ENCODE results near the gene SH3GLB2.
"Not testable (repeated sequence)": the region's sequence is repeated elsewhere in the genome, so short reads cannot be mapped to it uniquely, and the experiment has no call there.

The SH3GLB2 gene

DNA sequence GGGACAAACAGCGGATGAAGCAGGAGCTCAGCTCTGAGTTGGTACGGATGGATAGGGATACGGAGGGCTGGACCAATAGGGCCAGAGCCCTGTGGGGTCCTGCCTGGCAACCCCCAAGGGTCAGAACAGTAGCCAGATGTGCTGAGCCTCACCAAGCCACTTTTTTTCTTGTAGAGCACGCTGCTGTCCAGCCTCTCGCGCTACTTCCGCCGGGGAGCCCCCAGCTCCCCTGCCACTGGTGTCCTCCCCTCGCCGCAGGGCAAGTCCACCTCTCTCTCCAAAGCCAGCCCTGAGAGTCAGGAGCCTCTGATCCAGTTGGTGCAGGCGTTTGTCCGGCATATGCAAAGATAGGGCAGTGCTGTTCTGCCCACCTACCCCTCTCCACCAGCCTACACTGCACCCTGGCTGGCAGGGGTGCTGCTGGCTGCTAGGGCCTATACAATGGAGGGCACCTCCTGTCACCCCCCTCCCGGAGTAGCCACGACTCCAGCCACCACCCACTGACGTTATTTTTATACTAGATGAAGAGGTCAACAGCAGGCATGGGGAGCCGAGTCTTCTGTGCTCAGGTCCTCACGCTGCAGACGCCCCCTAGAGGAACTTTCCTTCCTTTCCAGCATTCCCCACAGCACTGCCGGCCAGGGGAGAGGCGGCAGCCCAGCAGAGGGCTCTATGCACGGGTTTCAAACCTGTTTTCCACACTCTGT, 21.6 kb downstream of the SH3GLB2 start:
- Histone ChIP-seq H3K4me1 (ENCODE audit: insufficient read depth, low read length, severe bottlenecking) (no peaks in the 10 kb centered on the region), H3K9me2 (ENCODE audit: low read depth, low read length) (no peaks in the 10 kb centered on the region), H3F3A (ENCODE audit: insufficient read depth, low read length) (no peaks in the 10 kb centered on the region), H3K9ac (ENCODE audit: low read length) (no peak overlapping the region), H4K20me1 (ENCODE audit: insufficient read depth, low read length) (no peaks in the 10 kb centered on the region), H3K4me2 (ENCODE audit: low read length) (no peak overlapping the region), H2AFZ (ENCODE audit: low read length) (no peak overlapping the region), H3K4me3 (ENCODE audit: low read depth, low read length, poor library complexity, severe bottlenecking) (no peak overlapping the region), H3K9me3 (ENCODE audit: low read length) (no peaks in the 10 kb centered on the region), H3K27me3 (ENCODE audit: insufficient read depth, low read length) (no peaks in the 10 kb centered on the region), H3K27ac (ENCODE audit: low read depth, low read length, poor library complexity, severe bottlenecking) (no peak overlapping the region), H3K79me2 (ENCODE audit: insufficient read depth, low read length) (no peaks in the 10 kb centered on the region), H3K36me3 (ENCODE audit: insufficient read depth, low read length) (peaks cover 87% of the 10 kb centered on the region)
- TF ChIP-seq EZH2 (IDR thresholded peaks at IDR 0.05; ENCODE audit: borderline replicate concordance, low read length), result no peak
- TF ChIP-seq, protein P1, sequence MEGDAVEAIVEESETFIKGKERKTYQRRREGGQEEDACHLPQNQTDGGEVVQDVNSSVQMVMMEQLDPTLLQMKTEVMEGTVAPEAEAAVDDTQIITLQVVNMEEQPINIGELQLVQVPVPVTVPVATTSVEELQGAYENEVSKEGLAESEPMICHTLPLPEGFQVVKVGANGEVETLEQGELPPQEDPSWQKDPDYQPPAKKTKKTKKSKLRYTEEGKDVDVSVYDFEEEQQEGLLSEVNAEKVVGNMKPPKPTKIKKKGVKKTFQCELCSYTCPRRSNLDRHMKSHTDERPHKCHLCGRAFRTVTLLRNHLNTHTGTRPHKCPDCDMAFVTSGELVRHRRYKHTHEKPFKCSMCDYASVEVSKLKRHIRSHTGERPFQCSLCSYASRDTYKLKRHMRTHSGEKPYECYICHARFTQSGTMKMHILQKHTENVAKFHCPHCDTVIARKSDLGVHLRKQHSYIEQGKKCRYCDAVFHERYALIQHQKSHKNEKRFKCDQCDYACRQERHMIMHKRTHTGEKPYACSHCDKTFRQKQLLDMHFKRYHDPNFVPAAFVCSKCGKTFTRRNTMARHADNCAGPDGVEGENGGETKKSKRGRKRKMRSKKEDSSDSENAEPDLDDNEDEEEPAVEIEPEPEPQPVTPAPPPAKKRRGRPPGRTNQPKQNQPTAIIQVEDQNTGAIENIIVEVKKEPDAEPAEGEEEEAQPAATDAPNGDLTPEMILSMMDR (IDR thresholded peaks at IDR 0.05; ENCODE audit: low read length), result peak; percentile 96

DNA sequence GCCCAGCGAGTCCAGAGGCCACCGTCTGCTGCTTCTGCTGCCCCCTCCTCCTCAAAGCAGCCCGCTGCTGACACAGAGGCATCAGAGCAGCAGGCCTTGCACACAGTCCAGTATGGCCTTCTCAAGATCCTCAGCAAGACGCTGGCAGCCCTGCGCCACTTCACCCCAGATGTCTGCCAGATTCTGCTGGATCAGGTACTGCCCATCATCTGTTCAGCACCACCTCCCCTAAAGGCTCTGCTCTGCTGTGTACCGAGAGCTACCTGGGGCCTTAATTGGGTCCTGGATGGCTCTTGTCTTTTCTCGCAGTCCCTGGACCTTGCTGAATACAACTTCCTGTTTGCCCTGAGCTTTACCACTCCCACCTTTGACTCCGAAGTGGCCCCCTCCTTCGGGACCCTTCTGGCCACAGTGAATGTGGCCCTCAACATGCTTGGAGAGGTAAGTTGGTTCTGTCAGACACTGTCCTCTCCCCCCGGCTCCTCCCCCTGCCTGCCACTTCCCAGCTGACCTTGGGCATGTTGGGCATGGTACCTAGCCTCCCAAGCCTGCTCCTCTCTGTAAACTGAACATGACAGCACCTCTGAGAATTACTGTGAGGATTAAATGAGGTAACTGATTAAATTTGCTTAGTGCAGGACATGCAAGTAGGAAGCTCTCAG, 22.7 kb downstream of the SH3GLB2 start:
- Histone ChIP-seq H3K9ac (ENCODE audit: low read length) (no peak overlapping the region), H3K27me3 (ENCODE audit: insufficient read depth, low read length) (no peaks in the 10 kb centered on the region), H3K79me2 (ENCODE audit: insufficient read depth, low read length) (no peaks in the 10 kb centered on the region), H3K4me3 (ENCODE audit: low read depth, low read length, poor library complexity, severe bottlenecking) (no peak overlapping the region), H3K36me3 (ENCODE audit: insufficient read depth, low read length) (peaks cover 87% of the 10 kb centered on the region), H3F3A (ENCODE audit: insufficient read depth, low read length) (no peaks in the 10 kb centered on the region), H3K9me2 (ENCODE audit: low read depth, low read length) (no peaks in the 10 kb centered on the region), H3K27ac (ENCODE audit: low read depth, low read length, poor library complexity, severe bottlenecking) (no peak overlapping the region), H4K20me1 (ENCODE audit: insufficient read depth, low read length) (no peaks in the 10 kb centered on the region), H2AFZ (ENCODE audit: low read length) (no peak overlapping the region), H3K4me2 (ENCODE audit: low read length) (no peak overlapping the region), H3K9me3 (ENCODE audit: low read length) (no peaks in the 10 kb centered on the region), H3K4me1 (ENCODE audit: insufficient read depth, low read length, severe bottlenecking) (no peaks in the 10 kb centered on the region)
- TF ChIP-seq, protein P1 (IDR thresholded peaks at IDR 0.05; ENCODE audit: low read length), result no peak
- TF ChIP-seq EZH2 (IDR thresholded peaks at IDR 0.05; ENCODE audit: borderline replicate concordance, low read length), result no peak

DNA sequence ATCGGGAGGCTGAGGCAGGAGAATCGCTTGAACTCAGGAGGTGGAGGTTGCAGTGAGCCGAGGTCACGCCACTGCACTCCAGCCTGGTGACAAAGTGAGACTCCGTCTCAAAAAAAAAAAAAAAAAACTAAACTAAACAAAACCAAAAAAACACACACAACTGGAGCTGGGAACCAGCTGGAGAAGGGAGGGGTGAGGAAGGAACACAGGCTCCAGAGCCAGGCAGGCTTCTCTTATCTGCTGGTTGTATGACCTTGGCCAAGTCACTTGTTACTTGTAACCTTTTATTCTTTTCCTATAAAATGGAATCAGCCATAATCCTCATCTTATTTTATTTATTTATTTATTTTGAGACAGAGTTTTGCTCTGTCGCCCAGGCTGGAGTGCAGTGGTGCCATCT, 24.0 kb downstream of the SH3GLB2 start:
- not testable (repeated sequence) for H4K20me1 ChIP-seq (ENCODE audit: insufficient read depth, low read length); H3K27ac ChIP-seq (ENCODE audit: low read depth, low read length, poor library complexity, severe bottlenecking); H2AFZ ChIP-seq (ENCODE audit: low read length); H3K27me3 ChIP-seq (ENCODE audit: insufficient read depth, low read length); H3K9me3 ChIP-seq (ENCODE audit: low read length); H3K4me1 ChIP-seq (ENCODE audit: insufficient read depth, low read length, severe bottlenecking); H3K9ac ChIP-seq (ENCODE audit: low read length); H3K4me3 ChIP-seq (ENCODE audit: low read depth, low read length, poor library complexity, severe bottlenecking); H3K79me2 ChIP-seq (ENCODE audit: insufficient read depth, low read length); H3K4me2 ChIP-seq (ENCODE audit: low read length); H3F3A ChIP-seq (ENCODE audit: insufficient read depth, low read length); H3K9me2 ChIP-seq (ENCODE audit: low read depth, low read length)
- H3K36me3 ChIP-seq (ENCODE audit: insufficient read depth, low read length), result peaks cover 96% of the 10 kb centered on the region

DNA sequence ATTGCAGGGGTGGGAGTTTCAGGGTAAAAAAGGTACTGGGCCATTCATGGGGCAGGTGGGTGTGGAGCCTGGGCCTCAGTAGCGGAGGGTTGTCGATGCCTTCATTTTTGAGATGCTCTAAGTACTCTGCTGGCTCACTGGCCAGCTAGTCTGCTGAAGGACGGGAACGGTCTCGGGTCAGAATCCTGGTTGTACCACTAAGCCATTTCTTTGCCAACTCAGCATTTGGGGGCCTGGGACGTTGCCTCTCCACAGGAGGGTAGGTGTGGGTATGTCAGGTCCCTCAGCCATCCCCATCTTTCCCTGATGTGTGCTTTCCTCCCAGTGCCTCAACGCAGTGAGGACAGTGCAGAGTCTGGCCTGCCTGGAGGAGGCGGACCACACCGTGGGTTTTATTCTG, 25.1 kb downstream of the SH3GLB2 start:
- no peak overlapping the region for H3K4me3 ChIP-seq (ENCODE audit: low read depth, low read length, poor library complexity, severe bottlenecking)
- no peaks in the 10 kb centered on the region for H3K79me2 ChIP-seq (ENCODE audit: insufficient read depth, low read length)
- no peak overlapping the region for H3K9ac ChIP-seq (ENCODE audit: low read length)
- H4K20me1 ChIP-seq (ENCODE audit: insufficient read depth, low read length), result no peaks in the 10 kb centered on the region
- H3K9me3 ChIP-seq (ENCODE audit: low read length), result no peaks in the 10 kb centered on the region
- no peak overlapping the region for H2AFZ ChIP-seq (ENCODE audit: low read length)
- H3K9me2 ChIP-seq (ENCODE audit: low read depth, low read length), result no peaks in the 10 kb centered on the region
- H3F3A ChIP-seq (ENCODE audit: insufficient read depth, low read length), result no peaks in the 10 kb centered on the region
- no peaks in the 10 kb centered on the region for H3K27me3 ChIP-seq (ENCODE audit: insufficient read depth, low read length)
- H3K27ac ChIP-seq (ENCODE audit: low read depth, low read length, poor library complexity, severe bottlenecking), result no peak overlapping the region
- no peak overlapping the region for H3K4me2 ChIP-seq (ENCODE audit: low read length)
- peaks cover 95% of the 10 kb centered on the region for H3K36me3 ChIP-seq (ENCODE audit: insufficient read depth, low read length)
- H3K4me1 ChIP-seq (ENCODE audit: insufficient read depth, low read length, severe bottlenecking), result no peaks in the 10 kb centered on the region
- TF ChIP-seq, protein P1 (IDR thresholded peaks at IDR 0.05; ENCODE audit: low read length), result no peak
- no peak for TF ChIP-seq EZH2 (IDR thresholded peaks at IDR 0.05; ENCODE audit: borderline replicate concordance, low read length)

Data from OCI-LY1 (cell line).